Bronchial epithelial cell (primary cell): ENCODE results near the gene NUBPL. TPM values are rescaled to one million over a fixed set of nuclear protein-coding genes. Genes with fewer than 3 reads are reported as not detected.

Experiments
- DNase-seq: peaks from one replicate; pipeline ENCODE4 v3.0.0-alpha.2; 2010; ENCODE audit warnings: low read depth
- FAIRE-seq: peaks from 2 replicates; lab custom pipeline; 2011; peaks lifted over from hg19 to GRCh38; lab: Jason Lieb, UNC
- H3K27me3 ChIP-seq: 2 replicates; pipeline ENCODE4 v1.5.1; 2011; ENCODE audit warnings: low read length; ENCODE audit not compliant: control insufficient read depth, insufficient read depth
- H3K36me3 ChIP-seq: 2 replicates; pipeline ENCODE4 v1.5.1; 2011; ENCODE audit warnings: low read length; ENCODE audit not compliant: control insufficient read depth, insufficient read depth
- H3K4me3 ChIP-seq: 2 replicates; pipeline ENCODE4 v1.5.1; 2011; ENCODE audit warnings: mild to moderate bottlenecking, low read depth, low read length, control low read depth
- total RNA-seq: library from RNA; depleted of rRNA; stranded (reverse); fragments of >200 nt; gene quantifications from 2 replicates; pipeline ENCODE4 v1.2.1, GENCODE V29; 2014
- TF ChIP-seq, protein P1 (sequence below): IDR thresholded peaks from 2 replicates; pipeline ENCODE4 v1.5.1; 2011; ENCODE audit warnings: mild to moderate bottlenecking, moderate library complexity, low read length, control low read depth, inconsistent platforms; ENCODE audit not compliant: insufficient read depth, severe bottlenecking

Gene NUBPL
- total RNA-seq, 1 donor from 2014 or later: 12.4 TPM

DNA sequence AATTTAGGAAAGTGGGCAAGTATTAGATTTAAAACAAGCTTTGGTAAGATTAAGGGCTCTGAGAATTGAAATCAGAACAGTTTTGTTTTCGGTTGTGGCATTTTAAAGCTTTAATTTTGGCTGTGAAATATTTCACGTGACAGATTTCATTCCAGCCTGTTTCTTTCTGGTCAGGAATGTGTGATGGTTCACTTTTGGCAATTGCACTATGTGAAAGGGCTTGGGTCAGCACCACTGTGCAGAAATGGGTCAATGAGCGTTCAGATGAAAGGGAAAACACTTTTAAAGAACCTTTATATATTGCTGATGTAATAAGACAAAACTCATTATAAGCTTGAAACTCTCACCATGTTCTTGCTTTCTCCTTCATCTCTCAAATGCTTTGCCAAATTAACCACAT is 17.1 kb downstream of the NUBPL start:
- TF ChIP-seq, protein P1, sequence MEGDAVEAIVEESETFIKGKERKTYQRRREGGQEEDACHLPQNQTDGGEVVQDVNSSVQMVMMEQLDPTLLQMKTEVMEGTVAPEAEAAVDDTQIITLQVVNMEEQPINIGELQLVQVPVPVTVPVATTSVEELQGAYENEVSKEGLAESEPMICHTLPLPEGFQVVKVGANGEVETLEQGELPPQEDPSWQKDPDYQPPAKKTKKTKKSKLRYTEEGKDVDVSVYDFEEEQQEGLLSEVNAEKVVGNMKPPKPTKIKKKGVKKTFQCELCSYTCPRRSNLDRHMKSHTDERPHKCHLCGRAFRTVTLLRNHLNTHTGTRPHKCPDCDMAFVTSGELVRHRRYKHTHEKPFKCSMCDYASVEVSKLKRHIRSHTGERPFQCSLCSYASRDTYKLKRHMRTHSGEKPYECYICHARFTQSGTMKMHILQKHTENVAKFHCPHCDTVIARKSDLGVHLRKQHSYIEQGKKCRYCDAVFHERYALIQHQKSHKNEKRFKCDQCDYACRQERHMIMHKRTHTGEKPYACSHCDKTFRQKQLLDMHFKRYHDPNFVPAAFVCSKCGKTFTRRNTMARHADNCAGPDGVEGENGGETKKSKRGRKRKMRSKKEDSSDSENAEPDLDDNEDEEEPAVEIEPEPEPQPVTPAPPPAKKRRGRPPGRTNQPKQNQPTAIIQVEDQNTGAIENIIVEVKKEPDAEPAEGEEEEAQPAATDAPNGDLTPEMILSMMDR: no peak
- DNase-seq (no peak), FAIRE-seq (no peak)
- Histone ChIP-seq H3K27me3 (no peaks in the 10 kb centered on the region), H3K36me3 (no peaks in the 10 kb centered on the region), H3K4me3 (no peak overlapping the region)

DNA sequence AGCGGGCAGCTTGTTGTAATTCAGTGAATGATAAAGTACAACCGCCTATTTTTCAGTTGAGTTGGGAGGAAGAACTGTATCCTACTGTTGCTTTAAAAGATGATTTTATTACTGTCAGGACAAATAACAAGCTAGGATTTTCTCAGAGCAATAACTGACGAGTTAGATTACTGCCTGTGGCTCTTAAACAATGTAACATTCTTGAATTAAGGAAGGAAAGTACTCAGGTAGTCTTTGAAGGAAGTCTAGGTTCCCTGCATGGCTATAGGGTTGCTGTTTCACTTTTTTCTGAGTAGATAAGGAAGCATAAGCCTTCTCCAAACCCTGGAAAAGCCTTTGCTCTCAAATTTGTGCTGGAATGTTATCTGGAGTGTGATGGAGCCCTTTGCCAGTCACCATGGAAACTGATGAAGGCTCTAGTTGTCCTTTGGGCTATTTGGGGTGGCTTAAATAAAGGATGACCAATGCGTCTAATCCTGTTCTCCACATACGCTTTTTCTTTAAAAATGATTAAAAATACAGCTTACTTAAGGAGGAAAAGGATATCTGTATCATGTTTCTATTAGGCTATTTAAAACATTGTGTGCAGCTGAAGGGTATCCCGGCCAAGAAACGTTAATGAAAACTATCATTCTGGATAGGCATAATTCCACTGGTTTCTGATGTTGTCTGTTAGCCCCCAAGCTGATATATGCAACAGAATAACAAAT is 17.7 kb downstream of the NUBPL start:
- no peaks in the 10 kb centered on the region for H3K36me3 ChIP-seq
- FAIRE-seq (no peak), DNase-seq (no peak)
- TF ChIP-seq, protein P1: no peak
- no peak overlapping the region for H3K4me3 ChIP-seq
- no peaks in the 10 kb centered on the region for H3K27me3 ChIP-seq

DNA sequence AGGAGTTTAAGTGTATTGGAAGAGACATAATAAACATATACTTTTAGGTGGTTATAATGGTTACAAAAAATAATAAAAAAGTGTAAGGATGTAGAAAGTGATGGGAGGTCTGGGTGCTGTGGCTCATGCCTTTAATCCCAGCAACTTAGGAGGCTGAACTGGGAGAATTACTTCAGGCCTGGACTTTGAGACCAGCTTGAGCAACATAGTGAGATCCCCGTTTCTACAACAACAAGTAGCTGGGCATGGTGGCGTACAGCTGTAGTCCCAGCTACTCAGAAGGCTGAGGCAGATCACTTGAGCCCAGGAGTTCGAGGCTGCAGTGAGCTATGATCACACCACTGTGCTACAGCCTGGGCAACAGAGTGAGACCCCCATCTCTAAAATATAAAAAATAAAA is 19.0 kb downstream of the NUBPL start:
- DNase-seq: no peak
- Histone ChIP-seq H3K27me3 (no peaks in the 10 kb centered on the region), H3K36me3 (no peaks in the 10 kb centered on the region), H3K4me3 (no peak overlapping the region)
- TF ChIP-seq, protein P1: no peak
- FAIRE-seq: no peak

GRCh38 chr14:31582286-31582691 is 21.1 kb downstream of the NUBPL start:
- TF ChIP-seq, protein P1: no peak
- Histone ChIP-seq H3K36me3 (no peaks in the 10 kb centered on the region), H3K4me3 (no peak overlapping the region), H3K27me3 (no peaks in the 10 kb centered on the region)
- DNase-seq (no peak), FAIRE-seq (no peak)

DNA sequence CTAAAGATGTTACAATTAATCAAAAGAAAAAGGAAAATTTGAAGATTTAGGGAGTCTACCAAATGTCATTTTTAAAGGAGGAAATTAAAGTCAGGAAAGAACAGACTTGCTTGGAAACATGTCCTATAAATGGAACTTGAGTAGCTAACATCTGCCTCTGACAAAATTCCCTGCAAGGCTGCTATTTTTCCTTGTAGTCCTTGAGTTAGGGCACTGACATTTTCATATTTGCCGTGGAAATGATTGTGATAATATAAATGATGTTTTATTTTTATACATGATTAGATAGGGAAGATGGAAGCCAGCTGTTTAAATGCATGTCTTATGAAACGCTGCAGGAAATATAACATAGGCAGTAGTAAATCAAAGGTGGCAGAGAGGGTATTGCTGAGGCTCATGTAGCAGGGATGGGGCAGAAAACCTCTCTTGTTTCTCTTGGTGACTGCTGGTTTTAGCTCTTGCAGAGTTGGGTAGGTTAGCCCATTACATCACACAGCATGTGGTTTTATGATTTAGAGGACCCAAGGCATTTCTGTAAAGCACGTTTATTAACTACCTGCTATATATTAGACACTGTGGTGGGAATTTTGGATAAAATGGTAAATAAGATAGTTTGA is 21.7 kb downstream of the NUBPL start:
- TF ChIP-seq, protein P1: no peak
- FAIRE-seq (no peak), DNase-seq (no peak)
- H3K36me3 ChIP-seq: no peaks in the 10 kb centered on the region
- H3K4me3 ChIP-seq: no peak overlapping the region
- H3K27me3 ChIP-seq: no peaks in the 10 kb centered on the region
